DMS114 treated with DMSO at 0.1 percent for 48 hours (cell line): ENCODE results near the gene DLEC1.

Source experiments
- DNase-seq: peaks from one replicate; lab custom pipeline; 2025; ENCODE audit not compliant: unreplicated experiment; lab: John Stamatoyannopoulos, UW

Gene DLEC1

GRCh38 chr3:38107911-38108648 lies 69.1 kb downstream of the DLEC1 start:
- DNase-seq, result no peak

- no peak for DNase-seq
Measured at GRCh38 chr3:38108649-38109579, 69.9 kb downstream of the DLEC1 start.

- no peak for DNase-seq
Measured at GRCh38 chr3:38109580-38110313, 70.7 kb downstream of the DLEC1 start.

- no peak for DNase-seq
Measured at GRCh38 chr3:38110314-38111050, 71.5 kb downstream of the DLEC1 start.

GRCh38 chr3:38111201-38111600 lies 72.2 kb downstream of the DLEC1 start:
- no peak for DNase-seq

GRCh38 chr3:38111696-38112377 lies 72.8 kb downstream of the DLEC1 start:
- no peak for DNase-seq

- DNase-seq, result no peak
Measured at GRCh38 chr3:38112378-38112761, 73.4 kb downstream of the DLEC1 start.

- no peak for DNase-seq
Measured at GRCh38 chr3:38114052-38114874, 75.3 kb downstream of the DLEC1 start.

- DNase-seq, result no peak
Measured at GRCh38 chr3:38114875-38115644, 76.1 kb downstream of the DLEC1 start.

- DNase-seq, result no peak
Measured at GRCh38 chr3:38115645-38116427, 76.8 kb downstream of the DLEC1 start.

GRCh38 chr3:38116471-38117162 lies 77.6 kb downstream of the DLEC1 start:
- no peak for DNase-seq

- DNase-seq, result no peak
Measured at GRCh38 chr3:38117163-38117716, 78.2 kb downstream of the DLEC1 start.

- DNase-seq, result no peak
Measured at GRCh38 chr3:38117748-38118420, 78.9 kb downstream of the DLEC1 start.

- no peak for DNase-seq
Measured at GRCh38 chr3:38118421-38119247, 79.6 kb downstream of the DLEC1 start.

GRCh38 chr3:38119248-38119544 lies 80.2 kb downstream of the DLEC1 start:
- DNase-seq, result no peak
